A673 (cell line): Measurements from ENCODE around the gene TBC1D22A. TPM values are rescaled to one million over a fixed set of nuclear protein-coding genes. Genes with fewer than 3 reads are reported as not detected.
A peak's percentile ranks its signal among the peaks of the same experiment; 100 is the strongest.

Experiments used
- BruUV-seq: library from RNA; stranded (reverse); fragments of 400-500 nt; replicated peaks from 2 replicates; lab custom pipeline; 2021; lab: Mats Ljungman, UMichigan
- CTCF ChIA-PET: fragments of 300-600 bp; sonication (Branson Sonifier 250); formaldehyde crosslinking; loops from one replicate; lab custom pipeline; 2022; ENCODE audit warnings: antibody characterized with exemption; lab: Charles Lee
- POLR2A ChIA-PET: fragments of 300-600 bp; sonication (Branson Sonifier 250); formaldehyde crosslinking; loops from one replicate; lab custom pipeline; 2022; ENCODE audit warnings: antibody characterized with exemption; ENCODE audit not compliant: low non-redundant PET; lab: Charles Lee
- DNase-seq: peaks from one replicate; pipeline ENCODE4 v3.0.0-alpha.2; 2015; ENCODE audit warnings: low spot score
- H3K27ac ChIP-seq: fragments of 200-600 bp; sonication (generic); 2 replicates; pipeline ENCODE4 v1.5.1; 2016; ENCODE audit warnings: mixed run types, low read depth, mild to moderate bottlenecking, mixed read lengths, antibody characterized with exemption, low read length; ENCODE audit not compliant: poor library complexity, severe bottlenecking
- H3K27me3 ChIP-seq: fragments of 200-600 bp; sonication (generic); replicated peaks from 2 replicates; pipeline ENCODE4 v1.6.1; 2017; ENCODE audit warnings: mixed run types, low read depth, mild to moderate bottlenecking, mixed read lengths, antibody characterized with exemption, low read length; ENCODE audit not compliant: insufficient read depth, poor library complexity
- H3K36me3 ChIP-seq: fragments of 200-600 bp; sonication (generic); 2 replicates; pipeline ENCODE4 v1.6.1; 2016; ENCODE audit warnings: mixed run types, mild to moderate bottlenecking, mixed read lengths, antibody characterized with exemption, low read length; ENCODE audit not compliant: insufficient read depth, poor library complexity, severe bottlenecking
- H3K4me1 ChIP-seq: fragments of 200-600 bp; sonication (generic); 2 replicates; pipeline ENCODE4 v1.6.1; 2017; ENCODE audit warnings: mixed run types, mild to moderate bottlenecking, mixed read lengths, antibody characterized with exemption, low read length; ENCODE audit not compliant: insufficient read depth, poor library complexity, severe bottlenecking
- H3K4me3 ChIP-seq: fragments of 200-600 bp; sonication (generic); 2 replicates; pipeline ENCODE4 v1.5.1; 2016; ENCODE audit warnings: low read depth, mixed run types, mild to moderate bottlenecking, mixed read lengths, low read length; ENCODE audit not compliant: poor library complexity, severe bottlenecking
- H3K9me3 ChIP-seq: fragments of 200-600 bp; sonication (generic); 2 replicates; pipeline ENCODE4 v1.6.1; 2016; ENCODE audit warnings: mixed run types, low read depth, mild to moderate bottlenecking, mixed read lengths, antibody characterized with exemption, low read length; ENCODE audit not compliant: poor library complexity, severe bottlenecking
- CTCF ChIP-seq: fragments of 300-800, 200-600 bp; sonication (generic); conservative IDR thresholded peaks from 2 replicates; pipeline ENCODE4 v1.5.1; 2017; ENCODE audit warnings: low read depth, mild to moderate bottlenecking, antibody characterized with exemption, low read length, moderate library complexity, mixed read lengths
- EZH2 ChIP-seq: fragments of 200-600 bp; sonication (generic); IDR thresholded peaks from 2 replicates; pipeline ENCODE4 v1.6.1; 2017; ENCODE audit warnings: borderline replicate concordance, low read depth, mild to moderate bottlenecking, mixed read lengths, antibody characterized with exemption, low read length; ENCODE audit not compliant: poor library complexity, severe bottlenecking
- intact Hi-C: fragments of 100-400 bp; cut with micrococcal nuclease; formaldehyde crosslinking; loops from one replicate; pipeline ENCODE4 v1.10.0; 2022; ENCODE audit not compliant: unreplicated experiment
- total RNA-seq: library from RNA; stranded (reverse); gene quantifications from 2 replicates; pipeline ENCODE4 v1.2.3, GENCODE V29; 2021

TBC1D22A gene
- total RNA-seq, 1 experiment from 2014 or later, result 22.5 TPM

- H3K9me3 ChIP-seq, result no peaks in the 10 kb centered on the region
- peaks cover 17% of the 10 kb centered on the region for H3K4me1 ChIP-seq
- H3K27me3 ChIP-seq, result no peaks in the 10 kb centered on the region
- TF ChIP-seq EZH2 (no peak), CTCF (no peak)
- no peaks in the 10 kb centered on the region for H3K36me3 ChIP-seq
- CTCF ChIA-PET, result no interaction called here
- no peak for DNase-seq
- intact Hi-C loops, result no loop called here
- POLR2A ChIA-PET, result interaction anchor here (0.6 kb wide), 1 partner anchor 1733 kb away, joined by 3 read pairs; no protein-coding TSS in a partner anchor
- H3K27ac ChIP-seq, result no peak overlapping the region
- BruUV-seq, result no TSS peak
- H3K4me3 ChIP-seq, result no peak overlapping the region
Measured at GRCh38 chr22:46966846-46967245, 204.4 kb downstream of the TBC1D22A start.

- intact Hi-C loops, result no loop called here
- no TSS peak for BruUV-seq
- ChIA-PET CTCF (no interaction called here), POLR2A (interaction anchor here (0.6 kb wide), 1 partner anchor 1732 kb away, joined by 3 read pairs; no protein-coding TSS in a partner anchor)
- Histone ChIP-seq H3K36me3 (no peaks in the 10 kb centered on the region), H3K27ac (no peak overlapping the region), H3K9me3 (no peaks in the 10 kb centered on the region), H3K27me3 (no peaks in the 10 kb centered on the region), H3K4me3 (no peak overlapping the region), H3K4me1 (peaks cover 10% of the 10 kb centered on the region)
- TF ChIP-seq CTCF (no peak), EZH2 (no peak)
- DNase-seq, result peak; percentile 74
Measured at GRCh38 chr22:46967445-46968358, 205.3 kb downstream of the TBC1D22A start.

GRCh38 chr22:46968359-46968740 is 205.9 kb downstream of the TBC1D22A start:
- Histone ChIP-seq H3K36me3 (no peaks in the 10 kb centered on the region), H3K27ac (no peak overlapping the region), H3K27me3 (no peaks in the 10 kb centered on the region), H3K9me3 (no peaks in the 10 kb centered on the region), H3K4me1 (peaks cover 10% of the 10 kb centered on the region), H3K4me3 (no peak overlapping the region)
- CTCF ChIA-PET, result no interaction called here
- POLR2A ChIA-PET, result no interaction called here
- no peak for TF ChIP-seq EZH2
- no peak for TF ChIP-seq CTCF
- BruUV-seq, result no TSS peak
- no peak for DNase-seq
- intact Hi-C loops, result no loop called here
